HEK293T (cell line): ENCODE results near the gene AQP9.

ENCODE experiments used
- ARNT ChIP-seq: fragments of 450-650 bp; IDR thresholded peaks from 2 replicates; pipeline ENCODE4 v1.6.1; 2017; ENCODE audit warnings: mild to moderate bottlenecking
- BHLHE40 ChIP-seq: fragments of 450-650 bp; IDR thresholded peaks from 2 replicates; pipeline ENCODE4 v1.6.1; 2016; ENCODE audit warnings: mild to moderate bottlenecking, moderate library complexity, borderline replicate concordance
- FOXA1 ChIP-seq: fragments of 450-650 bp; IDR thresholded peaks from 2 replicates; pipeline ENCODE4 v1.6.1; 2016; ENCODE audit warnings: mild to moderate bottlenecking
- FOXK2 ChIP-seq: fragments of 450-650 bp; IDR thresholded peaks from 2 replicates; pipeline ENCODE4 v1.6.1; 2016; ENCODE audit warnings: mild to moderate bottlenecking
- FOXM1 ChIP-seq: fragments of 450-650 bp; IDR thresholded peaks from 2 replicates; pipeline ENCODE4 v1.6.1; 2017; ENCODE audit warnings: mild to moderate bottlenecking, borderline replicate concordance
- HDGF ChIP-seq: fragments of 450-650 bp; IDR thresholded peaks from 2 replicates; pipeline ENCODE4 v1.6.1; 2017; ENCODE audit warnings: antibody characterized with exemption, borderline replicate concordance
- L3MBTL2 ChIP-seq: fragments of 450-650 bp; conservative IDR thresholded peaks from 2 replicates; pipeline ENCODE4 v1.6.1; 2016; ENCODE audit warnings: mild to moderate bottlenecking
- LEF1 ChIP-seq: fragments of 450-650 bp; IDR thresholded peaks from 2 replicates; pipeline ENCODE4 v1.6.1; 2017; ENCODE audit warnings: mild to moderate bottlenecking, borderline replicate concordance
- SP1 ChIP-seq: fragments of 450-650 bp; IDR thresholded peaks from 2 replicates; pipeline ENCODE4 v1.6.1; 2017
- SUZ12 ChIP-seq: fragments of 450-650 bp; IDR thresholded peaks from 2 replicates; pipeline ENCODE4 v1.6.1; 2016; ENCODE audit warnings: mild to moderate bottlenecking
- TARDBP ChIP-seq: fragments of 450-650 bp; IDR thresholded peaks from 2 replicates; pipeline ENCODE4 v1.6.1; 2016
- TF ChIP-seq, protein P1 (sequence below): fragments of 450-650 bp; IDR thresholded peaks from 2 replicates; pipeline ENCODE4 v1.6.1; 2016

DNA sequence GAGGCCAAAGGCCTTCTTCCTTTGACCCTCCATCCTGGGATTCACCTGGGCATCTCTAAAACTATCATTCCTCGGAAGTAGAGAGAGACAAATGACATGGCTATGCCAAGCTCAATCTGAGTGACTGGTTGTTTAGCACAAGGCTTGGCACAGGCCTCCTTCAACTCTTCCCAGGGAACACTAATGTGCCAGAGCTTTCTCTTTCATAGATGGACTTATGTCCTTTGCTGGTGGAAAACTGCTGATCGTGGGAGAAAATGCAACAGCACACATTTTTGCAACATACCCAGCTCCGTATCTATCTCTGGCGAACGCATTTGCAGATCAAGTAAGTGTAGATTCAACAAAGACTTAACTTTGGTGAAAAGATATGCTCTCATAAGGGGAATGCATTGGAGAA, 36.5 kb downstream of the AQP9 start:
- TF ChIP-seq BHLHE40 = no peak
- TF ChIP-seq SP1 = no peak
- TF ChIP-seq, protein P1, sequence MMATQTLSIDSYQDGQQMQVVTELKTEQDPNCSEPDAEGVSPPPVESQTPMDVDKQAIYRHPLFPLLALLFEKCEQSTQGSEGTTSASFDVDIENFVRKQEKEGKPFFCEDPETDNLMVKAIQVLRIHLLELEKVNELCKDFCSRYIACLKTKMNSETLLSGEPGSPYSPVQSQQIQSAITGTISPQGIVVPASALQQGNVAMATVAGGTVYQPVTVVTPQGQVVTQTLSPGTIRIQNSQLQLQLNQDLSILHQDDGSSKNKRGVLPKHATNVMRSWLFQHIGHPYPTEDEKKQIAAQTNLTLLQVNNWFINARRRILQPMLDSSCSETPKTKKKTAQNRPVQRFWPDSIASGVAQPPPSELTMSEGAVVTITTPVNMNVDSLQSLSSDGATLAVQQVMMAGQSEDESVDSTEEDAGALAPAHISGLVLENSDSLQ = no peak
- TF ChIP-seq FOXA1 = no peak
- no peak for TF ChIP-seq SUZ12
- TF ChIP-seq FOXM1 = no peak
- no peak for TF ChIP-seq TARDBP
- no peak for TF ChIP-seq FOXK2
- TF ChIP-seq HDGF = no peak
- no peak for TF ChIP-seq L3MBTL2
- TF ChIP-seq ARNT = no peak
- no peak for TF ChIP-seq LEF1
